HEK293T (cell line): ENCODE measurements around the gene ZNF780B.

Experiments
- BHLHE40 ChIP-seq: fragments of 450-650 bp; IDR thresholded peaks from 2 replicates; pipeline ENCODE4 v1.6.1; 2016; ENCODE audit warnings: mild to moderate bottlenecking, moderate library complexity, borderline replicate concordance
- CTBP1 ChIP-seq: fragments of 450-650 bp; IDR thresholded peaks from 2 replicates; pipeline ENCODE4 v1.6.1; 2016; ENCODE audit warnings: borderline replicate concordance
- FOXA1 ChIP-seq: fragments of 450-650 bp; IDR thresholded peaks from 2 replicates; pipeline ENCODE4 v1.6.1; 2016; ENCODE audit warnings: mild to moderate bottlenecking
- FOXK2 ChIP-seq: fragments of 450-650 bp; IDR thresholded peaks from 2 replicates; pipeline ENCODE4 v1.6.1; 2016; ENCODE audit warnings: mild to moderate bottlenecking
- FOXM1 ChIP-seq: fragments of 450-650 bp; IDR thresholded peaks from 2 replicates; pipeline ENCODE4 v1.6.1; 2017; ENCODE audit warnings: mild to moderate bottlenecking, borderline replicate concordance
- L3MBTL2 ChIP-seq: fragments of 450-650 bp; conservative IDR thresholded peaks from 2 replicates; pipeline ENCODE4 v1.6.1; 2016; ENCODE audit warnings: mild to moderate bottlenecking
- LEF1 ChIP-seq: fragments of 450-650 bp; IDR thresholded peaks from 2 replicates; pipeline ENCODE4 v1.6.1; 2017; ENCODE audit warnings: mild to moderate bottlenecking, borderline replicate concordance
- SP1 ChIP-seq: fragments of 450-650 bp; IDR thresholded peaks from 2 replicates; pipeline ENCODE4 v1.6.1; 2017
- SUZ12 ChIP-seq: fragments of 450-650 bp; IDR thresholded peaks from 2 replicates; pipeline ENCODE4 v1.6.1; 2016; ENCODE audit warnings: mild to moderate bottlenecking
- TARDBP ChIP-seq: fragments of 450-650 bp; IDR thresholded peaks from 2 replicates; pipeline ENCODE4 v1.6.1; 2016
- ZNF384 ChIP-seq: fragments of 450-650 bp; IDR thresholded peaks from 2 replicates; pipeline ENCODE4 v1.6.1; 2016

GRCh38 chr19:39998501-39998900 lies 57.5 kb downstream of the ZNF780B start:
- TF ChIP-seq L3MBTL2 = no peak
- no peak for TF ChIP-seq FOXM1
- no peak for TF ChIP-seq TARDBP
- TF ChIP-seq CTBP1 = no peak
- TF ChIP-seq LEF1 = no peak
- no peak for TF ChIP-seq BHLHE40
- no peak for TF ChIP-seq ZNF384
- no peak for TF ChIP-seq SUZ12
- TF ChIP-seq FOXA1 = no peak
- TF ChIP-seq SP1 = no peak
- no peak for TF ChIP-seq FOXK2
